ENCODE results near the gene SPAG6. TPM values are rescaled to one million over a fixed set of nuclear protein-coding genes. Genes with fewer than 3 reads are reported as not detected.

The SPAG6 gene
- total and polyA plus RNA-seq, 2 experiments from 2014 or later = 0.21 TPM; not detected in 1

GRCh38 chr10:22365644-22366434 lies 20.5 kb downstream of the SPAG6 start:
- Mint-ChIP-seq H3K27me3 (ENCODE audit: insufficient read depth, low read depth, poor library complexity) (no peaks in the 10 kb centered on the region), H3K4me1 (peaks cover under 1% of the 10 kb centered on the region; the same call in 1 of the 3 replicates), H3K27ac (no peak overlapping the region; the same call in 1 of the 2 replicates), H3K36me3 (ENCODE audit: low read depth) (no peaks in the 10 kb centered on the region), H3K9me3 (no peaks in the 10 kb centered on the region), H3K4me3 (no peak overlapping the region)
- TF ChIP-seq EZH2 (IDR thresholded peaks at IDR 0.05; ENCODE audit: low read depth, unreplicated experiment) (no peak), CTCF (conservative IDR thresholded peaks at IDR 0.05; ENCODE audit: low read depth in 2 of 2) (no peak), CREB1 (CRISPR knock-in tag; IDR thresholded peaks at IDR 0.05; ENCODE audit: low read depth) (no peak), ZNF462 (CRISPR knock-in tag; IDR thresholded peaks at IDR 0.05) (no peak), EZH2phosphoT487 (IDR thresholded peaks at IDR 0.05; ENCODE audit: unreplicated experiment) (no peak)
- Histone ChIP-seq H3K4me3 (no peak overlapping the region), H3K79me2 (replicated peaks; ENCODE audit: insufficient read depth) (no peaks in the 10 kb centered on the region), H3F3A (replicated peaks; ENCODE audit: low read depth) (no peaks in the 10 kb centered on the region), H3K27ac (ENCODE audit: low read depth) (no peak overlapping the region), H3K4me1 (ENCODE audit: insufficient read depth) (no peaks in the 10 kb centered on the region), H3K9me2 (ENCODE audit: insufficient read depth) (no peaks in the 10 kb centered on the region), H3K27me3 (ENCODE audit: insufficient read depth) (no peaks in the 10 kb centered on the region), H3K4me2 (no peak overlapping the region), H4K20me1 (replicated peaks; ENCODE audit: insufficient read depth) (no peaks in the 10 kb centered on the region), H2AFZ (peak overlapping the region; percentile 13; the same call in 1 of the 2 replicates), H3K36me3 (ENCODE audit: insufficient read depth) (no peaks in the 10 kb centered on the region)
- no peak for ATAC-seq
- DNase-seq (ENCODE audit: low spot score) = no peak
